ENCODE results near the gene CXCL9. TPM values are rescaled to one million over a fixed set of nuclear protein-coding genes. Genes with fewer than 3 reads are reported as not detected.
"Not testable (repeated sequence)": the region's sequence is repeated elsewhere in the genome, so short reads cannot be mapped to it uniquely, and the experiment has no call there.

CXCL9 gene
- total RNA-seq (2014; rRNA removed; shearing (Covaris generic)) = not detected in 2 replicates

DNA sequence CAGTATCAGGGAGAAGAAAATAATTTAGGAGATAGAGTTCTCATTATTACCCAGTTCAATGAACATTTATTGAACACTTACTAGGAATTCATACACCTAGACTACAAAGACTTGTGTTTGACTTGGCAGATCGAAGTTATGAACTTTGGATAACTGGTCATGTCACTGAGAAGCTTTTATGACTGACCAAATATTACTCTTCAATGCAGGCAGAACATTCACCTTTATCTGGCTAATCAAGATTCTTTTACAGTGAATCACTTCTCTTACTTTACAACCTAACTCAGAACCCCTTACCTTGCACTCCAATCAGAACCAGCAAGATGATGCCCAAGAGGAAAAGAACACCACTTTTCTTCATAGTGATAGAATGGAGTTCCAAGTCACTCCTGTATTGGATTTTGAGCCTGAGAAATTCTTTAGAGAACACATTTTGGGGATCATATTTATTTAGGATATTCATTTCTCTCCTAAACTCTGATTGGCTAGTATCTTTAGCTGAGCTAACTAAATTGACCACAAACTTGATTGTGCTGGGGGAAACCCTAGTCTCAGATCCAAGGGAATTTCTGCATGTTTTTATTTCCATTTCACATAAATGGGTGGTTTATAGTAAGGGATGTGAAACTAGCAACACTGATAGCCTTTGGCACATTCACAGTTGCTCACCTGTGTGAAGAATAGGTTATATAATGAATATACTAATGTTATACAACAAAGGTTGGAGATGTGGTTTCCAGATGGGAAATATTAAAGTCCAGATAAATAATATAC, at the start of gene CXCL9:
Gene CXCL9, minus strand, starts transcription at position 421 of the 774 bp plus-strand sequence. Its CDS starts 60 bp downstream, at position 361.
- DNase-seq (ENCODE audit: low spot score) = no peak

DNA sequence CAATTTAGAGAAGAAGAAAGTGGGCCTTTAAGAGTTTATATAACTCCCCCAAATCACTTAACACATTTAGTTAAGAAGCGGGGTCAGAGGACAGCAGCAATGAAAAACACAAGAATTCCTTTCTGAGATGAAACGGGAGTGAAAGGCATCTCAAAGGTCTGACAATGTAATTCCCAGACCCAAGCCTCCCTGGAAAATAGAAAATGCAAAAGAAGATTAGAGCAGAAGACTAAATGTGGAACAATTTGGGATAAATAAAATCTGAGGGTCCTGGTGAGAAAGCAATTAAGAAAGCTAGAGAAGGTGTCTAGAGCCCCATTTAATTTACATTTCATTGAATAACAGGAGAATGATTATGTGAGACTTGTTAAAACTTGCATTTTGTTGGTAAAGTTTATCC, 48.1 kb upstream of the CXCL9 start:
- DNase-seq (ENCODE audit: low spot score) = no peak

DNA sequence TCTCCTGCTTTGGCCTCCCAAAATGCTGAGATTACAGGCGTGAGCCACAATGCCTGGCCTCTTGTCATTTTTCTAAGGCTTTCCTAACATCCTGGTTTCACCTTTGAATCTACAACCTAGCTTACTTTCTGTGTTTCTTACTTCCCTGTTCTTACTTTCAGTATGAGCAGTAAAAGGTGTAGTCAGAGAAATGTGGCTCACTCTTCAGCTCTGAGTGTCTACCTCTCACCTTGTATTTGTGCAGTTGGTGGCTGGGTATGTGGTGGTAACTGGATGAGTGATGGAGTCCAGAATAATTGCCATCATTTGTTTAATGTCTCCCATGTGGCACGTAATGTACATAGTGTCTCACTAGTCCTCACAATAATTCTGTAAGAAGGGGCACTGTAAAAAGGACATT, 47.7 kb upstream of the CXCL9 start:
- DNase-seq (ENCODE audit: low spot score) = no peak

DNA sequence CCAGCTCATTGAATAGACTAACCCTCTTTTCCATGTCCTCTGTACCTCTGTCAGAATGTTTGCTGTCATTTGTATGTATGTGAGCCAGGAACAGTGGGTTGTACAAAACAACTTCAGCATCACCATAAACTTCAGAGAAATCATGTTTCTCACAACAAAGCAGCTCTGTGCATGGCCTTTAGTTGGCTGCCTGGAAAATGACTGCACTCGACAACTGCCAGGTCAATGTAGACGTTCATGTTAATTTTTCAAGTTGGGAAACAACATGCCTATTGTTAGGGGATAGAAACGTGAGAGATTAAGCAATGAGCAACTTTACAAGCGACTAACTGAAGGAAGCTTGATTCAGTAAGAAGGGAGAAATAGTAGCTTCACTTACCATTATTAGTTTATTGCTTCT, 46.4 kb upstream of the CXCL9 start:
- DNase-seq (ENCODE audit: low spot score) = no peak

DNA sequence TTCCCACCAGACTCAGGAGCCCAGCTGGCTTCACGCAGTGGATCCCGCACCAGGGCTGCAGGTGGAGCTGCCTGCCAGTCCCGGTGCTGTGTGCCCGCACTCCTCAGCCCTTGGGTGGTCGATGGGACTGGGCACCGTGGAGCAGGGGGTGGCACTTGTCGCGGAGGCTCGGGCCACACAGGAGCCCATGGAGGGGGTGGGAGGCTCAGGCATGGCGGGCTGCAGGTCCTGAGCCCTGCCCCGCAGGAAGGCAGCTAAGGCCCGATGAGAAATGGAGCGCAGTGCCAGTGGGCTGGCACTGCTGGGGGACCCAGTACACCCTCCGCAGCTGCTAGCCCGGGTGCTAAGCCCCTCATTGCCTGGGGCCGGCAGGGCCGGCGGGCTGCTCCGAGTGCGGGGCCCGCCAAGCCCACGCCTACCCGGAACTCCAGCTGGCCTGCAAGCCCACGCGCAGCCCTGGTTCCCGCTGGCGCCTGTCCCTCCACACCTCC, 43.3 kb upstream of the CXCL9 start:
- not testable (repeated sequence) for DNase-seq (ENCODE audit: low spot score)

DNA sequence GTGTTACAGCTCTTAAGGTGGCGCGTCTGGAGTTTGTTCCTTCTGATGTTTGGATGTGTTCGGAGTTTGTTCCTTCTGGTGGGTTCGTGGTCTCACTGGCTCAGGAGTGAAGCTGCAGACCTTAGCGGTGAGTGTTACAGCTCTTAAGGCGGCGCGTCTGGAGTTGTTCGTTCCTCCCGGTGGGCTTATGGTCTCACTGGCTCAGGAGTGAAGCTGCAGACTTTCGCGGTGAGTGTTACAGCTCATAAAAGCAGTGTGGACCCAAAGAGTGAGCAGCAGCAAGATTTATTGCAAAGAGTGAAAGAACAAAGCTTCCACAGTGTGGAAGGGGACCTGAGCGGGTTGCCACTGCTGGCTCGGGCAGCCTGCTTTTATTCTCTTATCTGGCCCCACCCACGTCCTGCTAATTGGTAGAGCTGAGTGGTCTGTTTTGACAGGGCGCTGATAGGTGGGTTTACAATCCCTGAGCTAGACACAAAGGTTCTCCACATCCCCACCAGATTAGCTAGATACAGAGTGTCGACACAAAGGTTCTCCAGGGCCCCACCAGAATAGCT, 42.6 kb upstream of the CXCL9 start:
- not testable (repeated sequence) for DNase-seq (ENCODE audit: low spot score)

DNA sequence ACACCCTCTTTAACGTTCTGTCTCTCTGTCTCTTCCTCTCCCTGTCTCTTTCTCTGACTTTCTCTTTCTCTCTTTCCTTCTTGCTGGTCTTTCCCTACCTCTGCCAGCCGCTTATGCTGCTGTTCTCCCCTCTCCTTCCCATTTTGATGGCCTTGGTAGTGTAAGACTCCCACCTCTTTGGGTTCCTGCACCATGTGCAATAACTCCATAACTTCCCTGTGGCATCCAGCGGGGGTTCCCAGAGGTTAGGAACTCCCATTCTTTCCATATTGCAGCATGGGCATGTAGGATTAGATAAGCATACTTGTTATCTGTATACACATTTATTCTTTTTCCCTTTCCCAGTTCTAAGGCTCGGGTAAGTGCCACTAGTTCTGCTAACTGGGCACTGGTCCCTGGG, 37.4 kb upstream of the CXCL9 start:
- not testable (repeated sequence) for DNase-seq (ENCODE audit: low spot score)

DNA sequence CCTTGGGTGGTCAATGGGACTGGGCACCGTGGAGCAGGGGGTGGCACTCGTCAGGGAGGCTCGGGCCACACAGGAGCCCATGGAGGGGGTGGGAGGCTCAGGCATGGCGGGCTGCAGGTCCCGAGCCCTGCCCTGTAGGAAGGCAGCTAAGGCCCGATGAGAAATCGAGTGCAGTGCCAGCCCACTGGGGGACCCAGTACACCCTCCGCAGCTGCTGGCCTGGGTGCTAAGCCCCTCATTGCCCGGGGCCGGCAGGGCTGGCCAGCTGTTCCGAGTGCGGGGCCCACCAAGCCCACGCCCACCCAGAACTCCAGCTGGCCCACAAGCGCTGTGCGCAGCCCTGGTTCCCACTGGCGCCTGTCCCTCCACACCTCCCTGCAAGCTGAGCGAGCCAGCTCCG, 36.0 kb upstream of the CXCL9 start:
- DNase-seq (ENCODE audit: low spot score) = not testable (repeated sequence)

DNA sequence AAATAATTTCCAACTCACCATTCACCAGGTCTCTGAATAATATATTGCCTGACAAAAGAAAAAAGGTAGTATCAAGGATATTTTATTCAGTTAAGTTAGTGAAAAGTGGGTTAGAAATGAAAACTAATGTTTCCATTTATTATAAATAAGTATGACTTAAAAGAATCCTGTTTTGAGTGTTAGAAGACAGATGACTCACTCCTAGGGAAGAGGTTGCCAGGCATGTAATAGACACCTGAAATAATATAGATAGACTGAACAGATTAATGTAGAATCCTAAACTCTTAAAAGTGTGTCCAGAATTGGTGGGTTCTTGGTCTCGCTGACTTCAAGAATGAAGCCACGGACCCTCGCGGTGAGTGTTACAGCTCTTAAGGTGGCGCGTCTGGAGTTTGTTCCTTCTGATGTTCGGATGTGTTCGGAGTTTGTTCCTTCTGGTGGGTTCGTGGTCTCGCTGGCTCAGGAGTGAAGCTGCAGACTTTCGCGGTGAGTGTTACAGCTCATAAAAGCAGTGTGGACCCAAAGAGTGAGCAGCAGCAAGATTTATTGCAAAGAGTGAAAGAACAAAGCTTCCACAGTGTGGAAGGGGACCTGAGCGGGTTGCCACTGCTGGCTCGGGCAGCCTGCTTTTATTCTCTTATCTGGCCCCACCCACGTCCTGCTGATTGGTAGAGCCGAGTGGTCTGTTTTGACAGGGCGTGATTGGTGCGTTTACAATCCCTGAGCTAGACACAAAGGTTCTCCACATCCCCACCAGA, 35.1 kb upstream of the CXCL9 start:
- DNase-seq (ENCODE audit: low spot score) = not testable (repeated sequence)

GRCh38 chr4:76036855-76037254, 29.5 kb upstream of the CXCL9 start:
- no peak for DNase-seq (ENCODE audit: low spot score)

- DNase-seq (ENCODE audit: low spot score) = no peak
Measured at GRCh38 chr4:76035799-76036380, 28.6 kb upstream of the CXCL9 start, which contains the start of gene CXCL11. Gene CXCL11 (minus strand): TSS chr4:76036070. CDS start chr4:76035987, 83 bp downstream.

DNA sequence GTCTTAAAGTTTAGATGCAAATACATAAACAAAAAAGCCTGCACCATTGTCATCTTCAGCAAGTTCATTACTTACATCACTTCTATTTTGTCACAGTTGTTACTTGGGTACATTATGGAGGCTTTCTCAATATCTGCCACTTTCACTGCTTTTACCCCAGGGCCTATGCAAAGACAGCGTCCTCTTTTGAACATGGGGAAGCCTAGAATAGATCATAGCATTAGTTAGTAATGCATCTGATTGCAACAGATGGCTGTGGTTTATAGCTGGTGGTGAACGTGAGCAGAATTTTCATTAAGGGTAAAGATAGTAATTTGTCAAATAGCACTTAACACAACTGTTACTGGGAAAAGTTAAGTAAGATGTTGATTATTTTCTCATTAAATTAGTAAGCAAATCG, 27.8 kb upstream of the CXCL9 start:
- no peak for DNase-seq (ENCODE audit: low spot score)

- DNase-seq (ENCODE audit: low spot score) = no peak
Measured at GRCh38 chr4:76029300-76029699, 22.0 kb upstream of the CXCL9 start.

GRCh38 chr4:76028350-76028765, 21.0 kb upstream of the CXCL9 start:
- no peak for DNase-seq (ENCODE audit: low spot score)

DNA sequence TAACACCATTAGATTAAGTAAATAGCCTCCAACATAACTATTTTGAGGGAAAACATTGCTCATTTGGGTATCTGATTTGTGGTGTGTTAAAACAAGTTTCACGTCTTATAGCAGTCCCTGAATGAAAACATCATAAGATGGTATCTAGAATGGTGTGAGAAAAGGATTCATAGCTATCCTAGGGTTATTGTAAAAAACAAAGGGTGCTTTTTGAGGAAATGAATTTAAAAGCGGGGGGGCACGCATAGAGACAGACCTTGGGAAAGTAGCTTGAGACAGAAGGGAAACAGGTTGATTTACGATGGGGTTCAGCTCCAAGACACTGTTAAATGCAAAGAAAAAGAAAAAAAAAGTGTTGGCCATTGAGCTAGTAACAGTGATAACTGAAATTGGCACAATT, 16.8 kb upstream of the CXCL9 start:
- no peak for DNase-seq (ENCODE audit: low spot score)

DNA sequence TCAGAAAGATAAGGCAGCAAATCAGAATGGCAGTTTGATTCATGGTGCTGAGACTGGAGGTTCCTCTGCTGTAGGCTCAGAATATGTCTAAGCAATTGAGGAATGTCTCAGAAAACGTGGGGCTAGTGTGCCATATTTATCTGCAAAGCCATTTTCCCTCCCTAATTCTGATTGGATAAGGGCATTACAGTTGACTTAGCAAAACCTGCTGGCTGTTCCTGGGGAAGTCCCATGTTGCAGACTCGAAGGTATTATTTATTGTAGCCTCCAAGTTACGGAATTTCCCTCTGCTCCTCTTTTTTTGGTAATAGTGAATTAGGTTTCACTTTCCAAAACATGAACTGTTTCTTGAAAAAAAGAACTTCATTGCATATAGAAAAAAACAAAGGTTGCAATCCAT, 16.1 kb upstream of the CXCL9 start, which contains the start of gene CXCL10:
Gene CXCL10, minus strand, starts transcription at position 109 of the 400 bp plus-strand sequence. Its CDS starts 66 bp downstream, at position 43.
- peak; percentile 7 for DNase-seq (ENCODE audit: low spot score)

DNA sequence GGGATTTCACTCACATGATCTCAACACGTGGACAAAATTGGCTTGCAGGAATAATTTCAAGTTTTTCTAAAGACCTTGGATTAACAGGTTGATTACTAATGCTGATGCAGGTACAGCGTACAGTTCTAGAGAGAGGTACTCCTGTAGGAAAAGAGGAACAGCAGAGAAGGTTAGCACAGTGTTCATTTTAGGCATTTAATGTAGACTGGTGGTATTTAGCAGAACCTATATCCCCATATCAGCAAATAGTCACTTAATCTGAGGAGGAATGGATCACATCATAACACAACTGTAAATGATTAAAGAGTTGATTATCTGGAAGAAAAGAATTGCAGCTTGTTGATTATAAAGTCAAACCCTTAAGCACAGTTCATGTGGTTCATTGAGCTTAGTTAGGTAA, 15.4 kb upstream of the CXCL9 start:
- no peak for DNase-seq (ENCODE audit: low spot score)

DNA sequence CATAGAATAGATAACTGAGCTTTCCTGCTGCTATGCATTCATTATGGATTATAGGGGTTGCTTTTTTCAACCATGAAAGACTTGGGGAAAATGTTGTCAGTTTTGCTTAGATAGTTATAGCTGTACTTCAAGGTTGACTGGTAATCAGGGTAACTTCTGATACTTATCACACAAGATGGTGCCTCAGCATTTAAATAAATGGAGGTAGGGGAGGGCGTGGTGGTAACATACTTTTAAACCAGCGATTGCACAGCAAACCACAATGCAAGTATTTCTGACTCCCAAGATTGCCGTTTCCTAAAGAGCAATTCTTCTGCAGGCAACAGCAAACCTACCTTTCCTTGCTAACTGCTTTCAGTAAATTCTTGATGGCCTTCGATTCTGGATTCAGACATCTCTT, 14.7 kb upstream of the CXCL9 start:
- no peak for DNase-seq (ENCODE audit: low spot score)

DNA sequence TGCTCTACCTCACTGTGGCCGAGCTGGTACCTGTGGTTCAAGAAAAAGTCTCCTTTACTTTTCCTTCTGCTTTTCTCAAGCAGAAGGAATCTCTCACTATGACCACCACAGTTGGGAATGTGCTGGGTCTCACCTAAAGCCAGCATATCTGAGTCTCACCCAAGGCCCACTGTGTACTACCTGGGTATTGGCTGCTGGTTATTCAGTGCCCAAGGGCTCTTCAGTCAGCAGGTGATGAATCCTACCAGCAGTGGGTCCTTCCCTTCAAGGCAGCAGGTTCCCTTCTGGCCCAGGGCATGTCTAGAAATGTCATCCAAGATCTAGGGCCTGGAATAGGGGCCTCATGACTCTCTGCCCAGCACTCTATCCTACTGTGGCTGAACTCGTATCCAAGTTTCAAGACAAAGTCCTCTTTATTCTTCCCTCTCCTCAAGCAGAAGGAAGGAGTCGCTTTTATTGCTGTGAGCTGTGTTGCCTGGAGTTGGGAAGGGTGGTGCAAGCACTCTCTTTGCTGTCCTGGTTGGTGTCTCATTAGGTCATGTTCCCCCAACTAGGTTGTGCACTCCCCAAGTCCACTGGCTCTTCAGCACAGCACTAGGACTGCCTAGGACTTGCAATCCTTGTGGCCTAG, 9.9 kb upstream of the CXCL9 start:
- DNase-seq (ENCODE audit: low spot score) = no peak

DNA sequence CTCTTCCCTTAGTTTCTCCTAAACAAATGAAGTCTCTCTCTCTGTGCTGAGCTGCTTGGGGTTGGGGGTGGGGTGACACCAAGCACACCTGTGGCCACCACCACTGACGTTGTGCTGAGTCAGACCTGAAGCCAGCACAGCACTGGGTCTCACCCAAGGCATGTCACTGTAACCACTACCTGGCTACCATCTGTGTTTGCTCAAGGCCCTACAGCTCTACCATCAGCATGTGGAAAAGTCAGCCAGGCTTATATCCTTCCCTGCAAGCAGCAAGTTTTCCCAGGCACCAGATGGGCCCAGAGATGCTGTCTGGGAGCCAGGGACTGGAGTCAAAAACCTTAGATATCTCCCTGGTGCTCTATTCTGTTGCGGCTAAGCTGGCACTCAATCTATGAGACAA, 9.1 kb upstream of the CXCL9 start:
- DNase-seq (ENCODE audit: low spot score) = no peak

DNA sequence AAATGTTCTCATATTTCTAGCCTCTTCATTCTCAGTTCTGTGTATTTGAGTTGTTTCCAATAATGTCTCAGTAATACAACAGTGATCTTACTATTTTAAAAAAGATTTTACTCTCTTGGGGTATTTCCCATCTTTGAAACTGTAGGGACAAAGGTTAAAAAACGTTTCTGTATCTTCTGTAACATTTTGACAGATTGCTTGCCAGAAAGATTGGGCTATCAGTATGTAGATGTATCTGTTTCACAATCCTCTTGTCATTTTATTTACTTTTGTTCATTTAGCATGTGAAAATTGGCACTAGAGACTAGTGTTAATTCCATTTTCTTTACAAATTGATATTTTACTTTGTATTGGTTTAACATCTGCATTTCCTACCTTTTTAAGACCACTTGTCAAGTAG, 6.2 kb upstream of the CXCL9 start:
- no peak for DNase-seq (ENCODE audit: low spot score)

Data from A172 (cell line).